ENCODE measurements around the gene SF3A2. TPM values are rescaled to one million over a fixed set of nuclear protein-coding genes. Genes with fewer than 3 reads are reported as not detected.
A peak's percentile ranks its signal among the peaks of the same experiment; 100 is the strongest.

SF3A2 gene
- polyA plus RNA-seq, 1 donor from 2014 or later, result 37.8 TPM

- H3K4me3 Mint-ChIP-seq, result peak overlapping the region; percentile 66 to 98 (median 94)
- peaks cover 9% of the 10 kb centered on the region for H3K36me3 Mint-ChIP-seq
- H3K27ac Mint-ChIP-seq, result peak overlapping the region; percentile 57 to 97 (median 59)
- no peaks in the 10 kb centered on the region for H3K9me3 Mint-ChIP-seq
- H3K4me1 Mint-ChIP-seq, result peaks cover 27 to 55% (median 37%) of the 10 kb centered on the region in 3 donors
- peaks cover 5% of the 10 kb centered on the region for H3K27me3 Mint-ChIP-seq
Observed at GRCh38 chr19:2239173-2239572, 2.5 kb downstream of the SF3A2 start.

GRCh38 chr19:2239771-2240770, 3.4 kb downstream of the SF3A2 start:
- Mint-ChIP-seq H3K9me3 (no peaks in the 10 kb centered on the region), H3K4me1 (peaks cover 27 to 50% (median 34%) of the 10 kb centered on the region in 3 donors), H3K27ac (peak overlapping the region; percentile 39 to 97 (median 93))

GRCh38 chr19:2240881-2241760, 4.5 kb downstream of the SF3A2 start:
- H3K9me3 Mint-ChIP-seq, result no peaks in the 10 kb centered on the region
- H3K36me3 Mint-ChIP-seq, result peaks cover 17% of the 10 kb centered on the region

More at GRCh38 chr19:2239771-2240770, 3.4 kb downstream of the SF3A2 start:
- Mint-ChIP-seq H3K27me3 (peaks cover 5% of the 10 kb centered on the region), H3K36me3 (peaks cover 14% of the 10 kb centered on the region), H3K4me3 (peak overlapping the region; percentile 66 to 98 (median 94))

GRCh38 chr19:2242092-2242537, 5.5 kb downstream of the SF3A2 start:
- H3K36me3 Mint-ChIP-seq, result peaks cover 13% of the 10 kb centered on the region
- no peak overlapping the region for H3K27ac Mint-ChIP-seq
- H3K9me3 Mint-ChIP-seq, result no peaks in the 10 kb centered on the region
- H3K4me1 Mint-ChIP-seq, result peaks cover 20 to 43% (median 30%) of the 10 kb centered on the region in 3 donors
- H3K4me3 Mint-ChIP-seq, result peak overlapping the region in 2 of 4 donors; percentile 38 to 73
- peaks cover 2% of the 10 kb centered on the region for H3K27me3 Mint-ChIP-seq

More at GRCh38 chr19:2240881-2241760, 4.5 kb downstream of the SF3A2 start:
- Mint-ChIP-seq H3K4me1 (peaks cover 27 to 46% (median 32%) of the 10 kb centered on the region in 3 donors), H3K4me3 (peak overlapping the region in 3 of 4 donors; percentile 66 to 98 (median 91)), H3K27ac (peak overlapping the region; percentile 76 to 97 (median 93)), H3K27me3 (peaks cover 5% of the 10 kb centered on the region)

- Mint-ChIP-seq H3K36me3 (peaks cover 13% of the 10 kb centered on the region), H3K4me3 (peak overlapping the region in 1 of 4 donors; percentile 38), H3K27ac (peak overlapping the region in 1 of 3 donors; percentile 21), H3K27me3 (peaks cover 2% of the 10 kb centered on the region), H3K9me3 (no peaks in the 10 kb centered on the region), H3K4me1 (peaks cover 15 to 38% (median 24%) of the 10 kb centered on the region in 3 donors)
Observed at GRCh38 chr19:2242816-2243215, 6.2 kb downstream of the SF3A2 start.

GRCh38 chr19:2243274-2244124, 6.9 kb downstream of the SF3A2 start:
- peak overlapping the region in 1 of 3 donors; percentile 21 for H3K27ac Mint-ChIP-seq
- H3K27me3 Mint-ChIP-seq, result peaks cover 2% of the 10 kb centered on the region
- H3K36me3 Mint-ChIP-seq, result peaks cover 13% of the 10 kb centered on the region
- no peak overlapping the region for H3K4me3 Mint-ChIP-seq
- no peaks in the 10 kb centered on the region for H3K9me3 Mint-ChIP-seq
- peaks cover 11 to 31% (median 18%) of the 10 kb centered on the region in 3 donors for H3K4me1 Mint-ChIP-seq

- H3K27ac Mint-ChIP-seq, result peak overlapping the region in 1 of 3 donors; percentile 71
- no peak overlapping the region for H3K4me3 Mint-ChIP-seq
Observed at GRCh38 chr19:2244125-2244411, 7.4 kb downstream of the SF3A2 start.

GRCh38 chr19:2244486-2244885, 7.9 kb downstream of the SF3A2 start:
- peaks cover 2% of the 10 kb centered on the region for H3K27me3 Mint-ChIP-seq
- peaks cover 5 to 26% (median 13%) of the 10 kb centered on the region in 3 donors for H3K4me1 Mint-ChIP-seq
- H3K4me3 Mint-ChIP-seq, result no peak overlapping the region
- H3K9me3 Mint-ChIP-seq, result no peaks in the 10 kb centered on the region
- H3K36me3 Mint-ChIP-seq, result peaks cover 11% of the 10 kb centered on the region
- H3K27ac Mint-ChIP-seq, result peak overlapping the region in 1 of 3 donors; percentile 71

More at GRCh38 chr19:2244125-2244411, 7.4 kb downstream of the SF3A2 start:
- Mint-ChIP-seq H3K4me1 (peaks cover 9 to 28% (median 16%) of the 10 kb centered on the region in 3 donors), H3K27me3 (peaks cover 2% of the 10 kb centered on the region), H3K36me3 (peaks cover 13% of the 10 kb centered on the region), H3K9me3 (no peaks in the 10 kb centered on the region)

GRCh38 chr19:2245273-2245672, 8.6 kb downstream of the SF3A2 start:
- Mint-ChIP-seq H3K4me1 (peaks cover 0 to 20% (median 9%) of the 10 kb centered on the region in 3 donors), H3K36me3 (peaks cover 9% of the 10 kb centered on the region), H3K4me3 (no peak overlapping the region), H3K27ac (no peak overlapping the region), H3K9me3 (no peaks in the 10 kb centered on the region), H3K27me3 (peaks cover 4% of the 10 kb centered on the region)

GRCh38 chr19:2246014-2246620, 9.5 kb downstream of the SF3A2 start:
- Mint-ChIP-seq H3K36me3 (peaks cover 8% of the 10 kb centered on the region), H3K4me1 (peaks cover 0 to 12% (median 7%) of the 10 kb centered on the region in 3 donors), H3K27ac (no peak overlapping the region), H3K4me3 (no peak overlapping the region), H3K27me3 (peaks cover 4% of the 10 kb centered on the region), H3K9me3 (no peaks in the 10 kb centered on the region)

GRCh38 chr19:2246801-2247361, 10.3 kb downstream of the SF3A2 start:
- Mint-ChIP-seq H3K4me1 (peaks cover 0 to 7% (median 6%) of the 10 kb centered on the region in 3 donors), H3K27me3 (peaks cover 7% of the 10 kb centered on the region), H3K9me3 (no peaks in the 10 kb centered on the region), H3K4me3 (no peak overlapping the region), H3K27ac (no peak overlapping the region), H3K36me3 (peaks cover 8% of the 10 kb centered on the region)

- H3K27ac Mint-ChIP-seq, result no peak overlapping the region
- H3K4me1 Mint-ChIP-seq, result peaks cover 0 to 2% (median 2%) of the 10 kb centered on the region in 3 donors
- H3K4me3 Mint-ChIP-seq, result no peak overlapping the region
- no peaks in the 10 kb centered on the region for H3K9me3 Mint-ChIP-seq
- H3K27me3 Mint-ChIP-seq, result peaks cover 7% of the 10 kb centered on the region
- peaks cover 8% of the 10 kb centered on the region for H3K36me3 Mint-ChIP-seq
Observed at GRCh38 chr19:2247433-2248101, 10.9 kb downstream of the SF3A2 start.

All from IgD-negative memory B cell (primary cell).